SK-N-SH treated with all-trans-retinoic acid at 6 μM for 48 hours (cell line): ENCODE results near the gene ZNF143.

Experiments
- TCF4 ChIP-seq: fragments of 250-450 bp; sonication (Bioruptor Pico); IDR thresholded peaks from 2 replicates; pipeline ENCODE4 v1.8.0; 2021; ENCODE audit warnings: mild to moderate bottlenecking, moderate library complexity, borderline replicate concordance
- ZC3H10 ChIP-seq: fragments of 250-450 bp; sonication (Bioruptor Pico); IDR thresholded peaks from 2 replicates; pipeline ENCODE4 v1.5.1; 2021; ENCODE audit warnings: mild to moderate bottlenecking, moderate library complexity
- ZNF70 ChIP-seq: fragments of 450-650 bp; formaldehyde crosslinking; IDR thresholded peaks from 2 replicates; pipeline ENCODE4 v1.5.0; 2020; ENCODE audit warnings: mild to moderate bottlenecking, moderate library complexity
- TF ChIP-seq, protein P1 (sequence below): fragments of 250-450 bp; sonication (Bioruptor Pico); IDR thresholded peaks from 2 replicates; pipeline ENCODE4 v1.5.1; 2020; ENCODE audit warnings: low read depth, mild to moderate bottlenecking, moderate library complexity

DNA sequence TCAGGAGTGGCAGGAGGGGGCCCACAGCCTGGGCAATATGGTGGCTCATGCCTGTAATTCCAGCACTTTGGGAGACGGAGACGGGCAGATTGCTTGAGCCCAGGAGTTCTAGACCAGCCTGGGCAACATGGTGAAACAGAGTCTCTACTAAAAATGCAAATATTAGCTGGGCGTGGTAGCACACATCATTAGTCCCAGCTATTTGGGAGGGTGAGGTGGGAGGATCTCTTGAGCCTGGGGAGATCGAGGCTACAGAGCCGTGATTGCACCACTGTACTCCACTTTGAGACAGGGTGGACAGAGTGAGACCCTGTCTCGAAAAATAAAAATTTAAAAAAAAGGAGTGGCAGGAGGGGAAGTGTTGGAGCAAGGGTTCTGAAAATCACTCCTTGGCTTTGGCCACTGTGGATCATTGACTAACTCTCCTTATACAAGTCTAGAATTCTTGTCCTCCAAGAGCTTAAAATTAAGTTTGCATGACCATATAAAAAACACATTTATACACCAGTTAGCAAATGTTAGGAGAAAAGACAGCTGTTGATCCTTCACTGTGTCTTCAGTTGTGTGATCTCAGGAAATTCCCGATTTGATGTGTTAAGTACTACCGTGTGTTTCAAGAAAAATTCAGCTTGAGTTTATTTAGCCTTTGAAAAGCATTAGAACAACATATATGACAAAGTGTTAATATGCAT lies 110.4 kb downstream of the ZNF143 start:
- TF ChIP-seq ZNF70 (CRISPR knock-in tag) (no peak), TCF4 (no peak), ZC3H10 (CRISPR knock-in tag) (no peak)
- TF ChIP-seq, protein P1, sequence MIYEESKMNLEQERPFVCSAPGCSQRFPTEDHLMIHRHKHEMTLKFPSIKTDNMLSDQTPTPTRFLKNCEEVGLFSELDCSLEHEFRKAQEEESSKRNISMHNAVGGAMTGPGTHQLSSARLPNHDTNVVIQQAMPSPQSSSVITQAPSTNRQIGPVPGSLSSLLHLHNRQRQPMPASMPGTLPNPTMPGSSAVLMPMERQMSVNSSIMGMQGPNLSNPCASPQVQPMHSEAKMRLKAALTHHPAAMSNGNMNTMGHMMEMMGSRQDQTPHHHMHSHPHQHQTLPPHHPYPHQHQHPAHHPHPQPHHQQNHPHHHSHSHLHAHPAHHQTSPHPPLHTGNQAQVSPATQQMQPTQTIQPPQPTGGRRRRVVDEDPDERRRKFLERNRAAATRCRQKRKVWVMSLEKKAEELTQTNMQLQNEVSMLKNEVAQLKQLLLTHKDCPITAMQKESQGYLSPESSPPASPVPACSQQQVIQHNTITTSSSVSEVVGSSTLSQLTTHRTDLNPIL (CRISPR knock-in tag): no peak
